Nephron (organoid): ENCODE results near the gene CTAGE9.

Experiments
- H3K27ac Mint-ChIP-seq, 3 experiments: 2 replicates each; pipeline ENCODE4 v1.8.0; 2020; ENCODE audit warnings: mixed read lengths in 3 of 3, mild to moderate bottlenecking in 2 of 3, moderate library complexity in 1 of 3
- H3K27me3 Mint-ChIP-seq: 2 replicates; pipeline ENCODE4 v1.8.0; 2021; ENCODE audit warnings: low read depth, mild to moderate bottlenecking, moderate library complexity, mixed read lengths
- H3K36me3 Mint-ChIP-seq: 2 replicates; pipeline ENCODE4 v1.8.0; 2020; ENCODE audit warnings: low read depth, mixed read lengths
- H3K4me1 Mint-ChIP-seq: 2 replicates; pipeline ENCODE4 v1.8.0; 2020; ENCODE audit warnings: mixed read lengths
- H3K4me3 Mint-ChIP-seq, 3 experiments: 2 replicates each; pipeline ENCODE4 v1.8.0; 2020; ENCODE audit warnings: mild to moderate bottlenecking in 3 of 3, mixed read lengths in 3 of 3, moderate library complexity in 2 of 3
- H3K9me3 Mint-ChIP-seq: 2 replicates; pipeline ENCODE4 v1.8.0; 2020; ENCODE audit warnings: mixed read lengths
- TF ChIP-seq, protein P1 (sequence below), 3 experiments: fragments of 200-600 bp; sonication (generic); IDR thresholded peaks; one replicate each; pipeline ENCODE4 v1.5.0; 2021; ENCODE audit warnings: antibody characterized with exemption in 3 of 3; ENCODE audit not compliant: unreplicated experiment in 3 of 3

Gene CTAGE9

GRCh38 chr6:131749023-131749422 is 38.2 kb upstream of the CTAGE9 start:
- Mint-ChIP-seq H3K4me1 (no peaks in the 10 kb centered on the region), H3K9me3 (no peaks in the 10 kb centered on the region), H3K27ac (no peak overlapping the region), H3K4me3 (no peak overlapping the region), H3K27me3 (no peaks in the 10 kb centered on the region), H3K36me3 (no peaks in the 10 kb centered on the region)
- TF ChIP-seq, protein P1, sequence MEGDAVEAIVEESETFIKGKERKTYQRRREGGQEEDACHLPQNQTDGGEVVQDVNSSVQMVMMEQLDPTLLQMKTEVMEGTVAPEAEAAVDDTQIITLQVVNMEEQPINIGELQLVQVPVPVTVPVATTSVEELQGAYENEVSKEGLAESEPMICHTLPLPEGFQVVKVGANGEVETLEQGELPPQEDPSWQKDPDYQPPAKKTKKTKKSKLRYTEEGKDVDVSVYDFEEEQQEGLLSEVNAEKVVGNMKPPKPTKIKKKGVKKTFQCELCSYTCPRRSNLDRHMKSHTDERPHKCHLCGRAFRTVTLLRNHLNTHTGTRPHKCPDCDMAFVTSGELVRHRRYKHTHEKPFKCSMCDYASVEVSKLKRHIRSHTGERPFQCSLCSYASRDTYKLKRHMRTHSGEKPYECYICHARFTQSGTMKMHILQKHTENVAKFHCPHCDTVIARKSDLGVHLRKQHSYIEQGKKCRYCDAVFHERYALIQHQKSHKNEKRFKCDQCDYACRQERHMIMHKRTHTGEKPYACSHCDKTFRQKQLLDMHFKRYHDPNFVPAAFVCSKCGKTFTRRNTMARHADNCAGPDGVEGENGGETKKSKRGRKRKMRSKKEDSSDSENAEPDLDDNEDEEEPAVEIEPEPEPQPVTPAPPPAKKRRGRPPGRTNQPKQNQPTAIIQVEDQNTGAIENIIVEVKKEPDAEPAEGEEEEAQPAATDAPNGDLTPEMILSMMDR (IDR thresholded peaks at IDR 0.05; ENCODE audit: unreplicated experiment in 3 of 3), result no peak

DNA sequence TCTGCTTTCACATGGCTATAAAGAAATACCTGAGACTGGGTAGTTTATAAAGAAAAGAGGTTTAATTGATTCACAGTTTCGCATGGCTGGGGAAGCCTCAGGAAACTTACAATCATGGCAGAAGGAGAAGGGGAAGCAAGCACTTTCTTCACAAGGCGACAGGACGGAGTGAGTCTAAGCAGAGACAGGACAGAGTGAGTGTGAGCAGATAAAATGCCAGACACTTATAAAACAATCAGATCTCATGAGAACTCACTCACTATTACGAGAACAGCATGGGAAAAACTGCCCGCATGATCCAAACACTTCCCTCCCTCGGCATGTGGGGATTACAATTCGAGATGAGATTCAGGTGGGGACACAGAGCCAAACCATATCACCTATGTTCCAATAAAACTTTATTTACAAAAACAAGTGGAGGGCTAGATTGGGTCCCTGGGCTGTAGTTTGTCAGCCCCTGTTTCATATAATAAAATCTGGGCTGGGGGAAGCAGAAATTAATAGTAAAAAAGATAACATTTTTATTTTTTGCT is 37.1 kb upstream of the CTAGE9 start:
- H3K27ac Mint-ChIP-seq, result no peak overlapping the region
- H3K4me1 Mint-ChIP-seq, result no peaks in the 10 kb centered on the region
- TF ChIP-seq, protein P1 (IDR thresholded peaks at IDR 0.05; ENCODE audit: unreplicated experiment in 3 of 3), result no peak
- H3K9me3 Mint-ChIP-seq, result no peaks in the 10 kb centered on the region
- no peak overlapping the region for H3K4me3 Mint-ChIP-seq
- H3K27me3 Mint-ChIP-seq, result no peaks in the 10 kb centered on the region
- no peaks in the 10 kb centered on the region for H3K36me3 Mint-ChIP-seq

DNA sequence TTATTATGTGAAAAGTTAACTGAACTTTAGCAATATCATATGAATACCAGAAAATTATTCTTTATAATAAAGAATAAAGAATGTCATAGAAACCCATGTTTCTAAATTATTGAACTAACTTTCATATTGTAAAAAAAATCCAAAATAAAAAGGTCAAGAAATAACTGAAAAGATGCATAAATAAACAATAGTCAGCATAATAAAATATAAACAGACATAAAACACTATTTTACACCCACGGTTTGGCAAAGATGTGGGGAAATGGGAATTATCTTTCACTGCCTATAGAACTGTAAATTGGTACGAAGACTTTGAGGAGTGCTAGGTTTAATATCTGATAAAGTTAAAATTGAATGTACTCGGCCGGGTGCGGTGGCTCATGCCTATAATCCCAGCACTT is 34.7 kb upstream of the CTAGE9 start:
- H3K9me3 Mint-ChIP-seq, result no peaks in the 10 kb centered on the region
- H3K27ac Mint-ChIP-seq, result no peak overlapping the region
- TF ChIP-seq, protein P1 (IDR thresholded peaks at IDR 0.05; ENCODE audit: unreplicated experiment in 3 of 3), result no peak
- no peaks in the 10 kb centered on the region for H3K27me3 Mint-ChIP-seq
- no peaks in the 10 kb centered on the region for H3K36me3 Mint-ChIP-seq
- H3K4me3 Mint-ChIP-seq, result no peak overlapping the region
- no peaks in the 10 kb centered on the region for H3K4me1 Mint-ChIP-seq

GRCh38 chr6:131744432-131745287 is 33.8 kb upstream of the CTAGE9 start:
- Mint-ChIP-seq H3K27me3 (no peaks in the 10 kb centered on the region), H3K27ac (no peak overlapping the region), H3K9me3 (no peaks in the 10 kb centered on the region), H3K36me3 (no peaks in the 10 kb centered on the region), H3K4me3 (no peak overlapping the region), H3K4me1 (no peaks in the 10 kb centered on the region)
- TF ChIP-seq, protein P1 (IDR thresholded peaks at IDR 0.05; ENCODE audit: unreplicated experiment in 3 of 3), result no peak

DNA sequence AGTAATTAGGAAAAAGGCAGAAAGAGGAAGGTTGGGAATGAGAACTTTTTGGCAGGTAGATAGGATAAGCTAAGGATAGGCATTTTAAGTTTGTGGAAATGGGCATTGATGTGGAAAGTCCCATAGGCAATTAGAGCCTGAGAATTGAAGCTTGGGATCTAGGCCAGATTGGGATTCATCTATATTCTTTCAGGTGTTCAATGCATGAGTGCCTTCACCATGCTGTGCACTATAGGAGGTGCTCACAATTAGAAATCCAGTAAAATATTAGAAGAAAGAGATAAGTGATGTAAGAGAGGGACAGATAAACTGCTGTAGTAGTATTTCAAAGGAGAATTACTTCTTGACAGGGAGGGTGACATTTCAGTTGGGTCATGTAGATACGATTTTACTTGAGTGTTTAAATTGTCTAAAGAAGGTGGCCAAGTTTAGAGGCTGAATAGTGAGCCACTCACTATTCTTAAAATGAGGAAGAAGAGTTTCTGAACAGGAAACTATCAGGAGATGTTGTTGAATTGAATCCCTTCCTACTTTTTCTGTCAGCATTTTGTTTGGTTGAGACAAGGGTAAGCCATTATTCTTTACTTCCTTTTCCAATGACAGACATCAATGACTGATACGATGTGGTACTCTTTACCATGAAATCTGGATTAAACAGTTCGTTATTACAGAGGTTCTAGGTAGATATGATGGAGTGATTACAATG is 31.0 kb upstream of the CTAGE9 start:
- Mint-ChIP-seq H3K36me3 (no peaks in the 10 kb centered on the region), H3K27me3 (no peaks in the 10 kb centered on the region), H3K9me3 (no peaks in the 10 kb centered on the region), H3K4me1 (peaks cover 2% of the 10 kb centered on the region), H3K27ac (no peak overlapping the region), H3K4me3 (no peak overlapping the region)
- TF ChIP-seq, protein P1 (IDR thresholded peaks at IDR 0.05; ENCODE audit: unreplicated experiment in 3 of 3), result no peak
